Stimulated activated CD4-positive, alpha-beta T cell treated with anti-CD3 and anti-CD28 coated beads, Interleukin-4, amount 100 ng/mL, for 1 hour (primary cell): ENCODE data around the gene KLHDC7B.
A peak's percentile ranks its signal among the peaks of the same experiment; 100 is the strongest.

Source experiments
- DNase-seq: peaks from one replicate; pipeline ENCODE4 v3.0.0-alpha.2; 2020

Gene KLHDC7B

GRCh38 chr22:50575426-50575941 is 29.8 kb downstream of the KLHDC7B start:
- DNase-seq = no peak

GRCh38 chr22:50576070-50576469 is 30.4 kb downstream of the KLHDC7B start:
- no peak for DNase-seq

GRCh38 chr22:50576806-50577696 is 31.4 kb downstream of the KLHDC7B start:
- no peak for DNase-seq

GRCh38 chr22:50577697-50577986 is 31.9 kb downstream of the KLHDC7B start:
- DNase-seq = no peak

GRCh38 chr22:50577987-50578775 is 32.5 kb downstream of the KLHDC7B start, which contains the start of gene CPT1B:
CPT1B (minus strand) TSS chr22:50578427; CDS start chr22:50577915, 512 bp downstream.
- DNase-seq = no peak

GRCh38 chr22:50578776-50579310 is 33.1 kb downstream of the KLHDC7B start:
- DNase-seq = no peak

GRCh38 chr22:50579752-50580151 is 34.1 kb downstream of the KLHDC7B start:
- DNase-seq = no peak

- DNase-seq = no peak
These were observed 35.6 kb downstream of the KLHDC7B start for GRCh38 chr22:50581031-50581949.

- peak; percentile 33 for DNase-seq
These were observed 36.3 kb downstream of the KLHDC7B start for GRCh38 chr22:50581950-50582492.

- DNase-seq = peak; percentile 98
These were observed 37.0 kb downstream of the KLHDC7B start, which contains the start of gene CHKB for GRCh38 chr22:50582493-50583293. CHKB (minus strand) TSS chr22:50582849; CDS start chr22:50582781, 68 bp downstream.

GRCh38 chr22:50583294-50583861 is 37.7 kb downstream of the KLHDC7B start:
- no peak for DNase-seq

- DNase-seq = no peak
These were observed 38.7 kb downstream of the KLHDC7B start for GRCh38 chr22:50584106-50585096.

GRCh38 chr22:50585238-50585637 is 39.5 kb downstream of the KLHDC7B start:
- DNase-seq = no peak

- DNase-seq = no peak
These were observed 40.1 kb downstream of the KLHDC7B start for GRCh38 chr22:50585781-50586180.

GRCh38 chr22:50586416-50586815 is 40.7 kb downstream of the KLHDC7B start:
- no peak for DNase-seq

GRCh38 chr22:50587407-50587806 is 41.7 kb downstream of the KLHDC7B start:
- no peak for DNase-seq

- no peak for DNase-seq
These were observed 49.5 kb downstream of the KLHDC7B start for GRCh38 chr22:50595189-50595588.

GRCh38 chr22:50597097-50597496 is 51.4 kb downstream of the KLHDC7B start:
- no peak for DNase-seq

GRCh38 chr22:50599816-50600455 is 54.2 kb downstream of the KLHDC7B start:
- peak; percentile 66 for DNase-seq
